ENCODE measurements around the gene CATSPER1.

Gene CATSPER1

GRCh38 chr11:66055021-66055420 lies 28.7 kb upstream of the CATSPER1 start:
- in situ Hi-C loops (cut with MboI; ENCODE audit: low pct_unique_long_range_greater_than_20kb, low sequenced_read_pairs): no loop called here
- DNase-seq: no peak

GRCh38 chr11:66052664-66052982 lies 26.3 kb upstream of the CATSPER1 start:
- in situ Hi-C loops (cut with MboI; ENCODE audit: low pct_unique_long_range_greater_than_20kb, low sequenced_read_pairs): no loop called here
- DNase-seq: no peak

- DNase-seq: peak; percentile 99
- in situ Hi-C loops (cut with MboI; ENCODE audit: low pct_unique_long_range_greater_than_20kb, low sequenced_read_pairs): no loop called here
Observed at GRCh38 chr11:66051766-66052663, 25.7 kb upstream of the CATSPER1 start, which contains the start of gene SF3B2. Gene SF3B2, plus strand, starts transcription at chr11:66052364. Its CDS starts 21 bp downstream, at chr11:66052385.

DNA sequence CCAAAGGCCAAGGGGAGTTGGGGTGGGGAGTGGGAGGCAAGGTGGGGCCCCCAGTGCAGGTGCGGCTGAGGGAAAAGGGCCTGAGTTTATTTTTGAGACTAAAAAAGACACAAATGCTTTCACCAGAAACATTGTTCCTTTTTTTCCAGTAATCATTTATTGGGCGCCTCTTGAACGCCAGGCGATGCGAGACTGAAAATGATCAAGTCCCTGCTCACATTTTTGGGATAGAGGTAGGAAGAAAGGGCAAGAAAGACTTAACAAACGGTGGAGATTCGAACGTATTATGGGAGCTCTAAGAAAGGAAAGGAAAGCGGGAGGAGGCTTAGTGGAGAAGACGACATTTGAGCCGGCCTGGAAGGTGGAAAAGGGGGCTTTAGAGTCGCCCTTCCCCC lies 25.1 kb upstream of the CATSPER1 start:
- in situ Hi-C loops (cut with MboI; ENCODE audit: low pct_unique_long_range_greater_than_20kb, low sequenced_read_pairs): no loop called here
- no peak for DNase-seq

- in situ Hi-C loops (cut with MboI; ENCODE audit: low pct_unique_long_range_greater_than_20kb, low sequenced_read_pairs): no loop called here
- no peak for DNase-seq
Observed at GRCh38 chr11:66050581-66051231, 24.4 kb upstream of the CATSPER1 start.

DNA sequence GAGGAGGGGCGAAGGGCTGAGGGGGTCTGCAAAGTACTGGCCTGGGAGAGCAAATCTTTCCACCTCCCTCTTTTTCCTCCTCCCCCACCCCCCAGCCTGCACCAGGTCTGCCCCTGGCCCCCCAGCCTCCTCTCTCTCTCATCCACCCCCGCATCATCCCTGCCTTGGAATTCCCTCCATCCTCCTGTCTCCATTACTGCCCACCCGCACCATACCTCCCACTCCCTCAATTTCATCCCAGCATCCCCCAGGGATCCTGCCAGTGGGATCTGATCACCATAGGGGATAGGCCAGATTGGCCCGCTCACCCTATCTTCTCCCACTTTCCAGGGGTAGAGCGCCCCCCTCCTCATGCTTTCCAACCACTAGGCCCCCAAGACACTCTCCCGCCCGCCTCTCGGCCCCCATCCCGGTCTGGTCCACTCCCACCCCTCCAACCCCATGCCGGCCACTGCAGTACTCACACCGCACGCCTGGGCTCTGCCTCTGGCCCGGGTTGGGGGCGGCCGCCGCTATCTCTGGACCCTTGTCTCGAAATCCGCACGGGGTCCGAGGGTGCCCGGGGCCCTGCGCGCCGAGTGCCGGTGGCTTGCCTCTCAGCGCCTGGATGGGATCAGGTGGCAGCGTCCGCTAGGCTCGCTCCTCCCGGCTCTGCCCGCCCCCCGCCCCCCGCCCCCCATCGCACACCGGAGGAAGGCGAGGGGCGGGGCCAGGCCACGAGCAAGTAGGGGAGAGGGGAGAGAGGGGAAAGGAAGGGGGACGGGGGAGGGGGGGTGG lies 22.5 kb upstream of the CATSPER1 start, which contains the start of gene GAL3ST3:
Gene GAL3ST3 (minus strand): TSS at position 615 of the 777 bp plus-strand sequence. CDS start 3,746 bp downstream, outside the sequence.
- in situ Hi-C loops (cut with MboI; ENCODE audit: low pct_unique_long_range_greater_than_20kb, low sequenced_read_pairs): no loop called here
- DNase-seq: no peak

GRCh38 chr11:66047541-66048365 lies 21.5 kb upstream of the CATSPER1 start:
- in situ Hi-C loops (cut with MboI; ENCODE audit: low pct_unique_long_range_greater_than_20kb, low sequenced_read_pairs): no loop called here

GRCh38 chr11:66046901-66047300 lies 20.6 kb upstream of the CATSPER1 start:
- DNase-seq: no peak
- in situ Hi-C loops (cut with MboI; ENCODE audit: low pct_unique_long_range_greater_than_20kb, low sequenced_read_pairs): no loop called here

More at GRCh38 chr11:66047541-66048365, 21.5 kb upstream of the CATSPER1 start:
- no peak for DNase-seq

GRCh38 chr11:66045177-66045639 lies 18.9 kb upstream of the CATSPER1 start:
- DNase-seq: peak; percentile 78
- in situ Hi-C loops (cut with MboI; ENCODE audit: low pct_unique_long_range_greater_than_20kb, low sequenced_read_pairs): no loop called here

GRCh38 chr11:66044757-66045156 lies 18.5 kb upstream of the CATSPER1 start:
- DNase-seq: no peak
- in situ Hi-C loops (cut with MboI; ENCODE audit: low pct_unique_long_range_greater_than_20kb, low sequenced_read_pairs): no loop called here

DNA sequence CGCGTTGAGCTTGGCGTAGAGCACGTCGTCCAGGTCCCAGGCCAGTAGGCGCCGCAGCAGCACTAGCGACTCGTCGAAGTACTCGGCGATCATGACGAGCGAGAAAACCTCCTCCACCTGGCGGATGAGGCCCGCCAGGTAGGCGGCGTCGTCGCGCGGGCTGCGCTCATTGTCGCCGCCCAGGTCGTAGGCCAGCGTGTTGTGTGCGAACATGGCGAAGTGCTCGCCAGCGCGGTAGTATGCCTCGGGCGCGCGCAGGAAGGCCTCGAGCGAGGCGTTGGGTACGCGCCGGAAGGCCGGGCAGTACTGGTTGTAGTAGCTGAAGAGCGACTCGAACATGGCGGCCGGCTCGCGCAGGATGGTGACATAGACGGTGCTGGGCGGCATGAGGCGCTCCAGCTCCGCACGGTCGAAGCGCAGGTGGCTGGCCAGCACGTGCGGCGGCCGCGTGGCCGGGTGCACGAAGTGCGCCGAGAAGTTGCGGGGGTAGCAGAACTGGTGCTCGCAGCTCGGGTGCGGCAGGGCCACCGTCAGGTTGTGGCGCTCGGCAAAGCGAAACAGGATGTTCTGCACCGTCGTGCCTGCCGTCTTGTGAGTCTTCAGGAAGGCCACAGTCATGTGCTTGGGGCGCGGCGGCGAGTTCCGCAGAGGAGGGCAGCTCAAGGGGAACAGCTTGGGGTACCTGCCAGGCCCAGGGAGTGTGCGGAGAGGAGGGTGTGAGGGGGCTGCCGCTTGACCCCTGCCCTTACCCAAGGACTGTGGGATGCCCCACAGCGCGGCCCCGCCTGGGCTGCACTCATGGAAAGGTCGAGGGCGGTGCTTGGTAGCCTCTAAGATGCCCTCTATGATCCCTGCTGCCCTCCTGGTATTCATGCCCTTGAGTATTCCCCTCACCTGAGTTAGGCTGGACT lies 17.0 kb upstream of the CATSPER1 start:
- in situ Hi-C loops (cut with MboI; ENCODE audit: low pct_unique_long_range_greater_than_20kb, low sequenced_read_pairs): no loop called here
- DNase-seq: no peak

DNA sequence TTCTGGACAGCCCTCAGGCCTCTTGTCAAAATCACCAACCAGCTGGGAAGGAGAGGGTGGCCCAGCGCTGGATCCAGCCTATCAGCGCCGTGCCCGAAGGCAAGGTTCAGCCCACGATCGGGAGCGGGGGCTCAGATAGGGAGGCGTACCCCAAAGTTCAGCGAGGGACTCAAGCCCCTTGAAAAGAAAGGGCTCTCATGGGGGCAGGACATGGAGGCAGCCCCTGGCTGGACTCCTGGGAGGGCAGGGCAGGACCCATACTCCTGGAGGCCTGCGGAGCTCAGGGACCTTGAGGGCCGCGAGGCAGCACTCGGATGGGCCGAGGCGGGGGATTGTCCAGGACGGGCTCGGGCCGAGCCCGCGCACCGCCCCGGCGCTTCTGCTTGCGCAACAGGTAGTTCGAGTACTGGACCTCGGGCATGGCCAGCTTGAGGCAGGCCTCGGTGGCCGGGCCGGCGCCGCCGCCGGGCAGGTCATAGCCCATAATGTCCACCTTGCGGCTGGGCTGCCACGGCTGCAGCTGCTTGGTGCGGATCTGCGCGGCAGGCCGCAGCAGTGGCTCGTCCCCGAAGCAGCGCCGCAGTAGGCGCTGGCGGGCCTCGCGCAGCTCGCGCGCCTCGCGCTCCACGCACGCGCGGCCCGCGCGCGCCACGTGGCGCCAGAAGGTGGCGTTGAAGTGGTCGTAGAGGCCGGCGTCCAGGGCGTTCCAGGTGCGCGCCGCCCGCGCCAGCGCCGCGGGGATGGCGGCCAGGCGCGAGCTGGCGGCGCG lies 16.1 kb upstream of the CATSPER1 start:
- no peak for DNase-seq
- in situ Hi-C loops (cut with MboI; ENCODE audit: low pct_unique_long_range_greater_than_20kb, low sequenced_read_pairs): no loop called here

- in situ Hi-C loops (cut with MboI; ENCODE audit: low pct_unique_long_range_greater_than_20kb, low sequenced_read_pairs): no loop called here
Observed at GRCh38 chr11:66039765-66040164, 13.5 kb upstream of the CATSPER1 start.

GRCh38 chr11:66037327-66037726 lies 11.0 kb upstream of the CATSPER1 start:
- DNase-seq: no peak
- in situ Hi-C loops (cut with MboI; ENCODE audit: low pct_unique_long_range_greater_than_20kb, low sequenced_read_pairs): no loop called here

More at GRCh38 chr11:66039765-66040164, 13.5 kb upstream of the CATSPER1 start:
- no peak for DNase-seq

DNA sequence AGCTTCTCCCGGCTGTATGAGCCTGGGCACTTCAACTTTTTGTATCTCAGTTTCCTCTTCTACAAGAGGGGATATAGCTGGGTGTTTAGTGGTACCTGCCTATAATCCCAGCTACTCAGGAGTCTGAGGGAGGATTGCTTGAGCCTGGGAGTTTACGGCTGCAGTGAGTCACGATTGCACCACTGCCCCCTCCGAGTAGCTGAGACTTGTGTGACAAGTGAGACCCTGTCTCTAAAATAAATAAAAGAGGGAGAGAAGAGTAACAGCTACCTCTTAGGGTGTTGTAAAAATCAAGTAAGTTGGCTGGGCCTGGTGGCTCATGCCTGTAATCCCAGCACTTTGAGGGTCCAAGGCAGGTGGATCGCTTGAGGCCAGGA lies 10.0 kb upstream of the CATSPER1 start:
- in situ Hi-C loops (cut with MboI; ENCODE audit: low pct_unique_long_range_greater_than_20kb, low sequenced_read_pairs): no loop called here
- no peak for DNase-seq

DNA sequence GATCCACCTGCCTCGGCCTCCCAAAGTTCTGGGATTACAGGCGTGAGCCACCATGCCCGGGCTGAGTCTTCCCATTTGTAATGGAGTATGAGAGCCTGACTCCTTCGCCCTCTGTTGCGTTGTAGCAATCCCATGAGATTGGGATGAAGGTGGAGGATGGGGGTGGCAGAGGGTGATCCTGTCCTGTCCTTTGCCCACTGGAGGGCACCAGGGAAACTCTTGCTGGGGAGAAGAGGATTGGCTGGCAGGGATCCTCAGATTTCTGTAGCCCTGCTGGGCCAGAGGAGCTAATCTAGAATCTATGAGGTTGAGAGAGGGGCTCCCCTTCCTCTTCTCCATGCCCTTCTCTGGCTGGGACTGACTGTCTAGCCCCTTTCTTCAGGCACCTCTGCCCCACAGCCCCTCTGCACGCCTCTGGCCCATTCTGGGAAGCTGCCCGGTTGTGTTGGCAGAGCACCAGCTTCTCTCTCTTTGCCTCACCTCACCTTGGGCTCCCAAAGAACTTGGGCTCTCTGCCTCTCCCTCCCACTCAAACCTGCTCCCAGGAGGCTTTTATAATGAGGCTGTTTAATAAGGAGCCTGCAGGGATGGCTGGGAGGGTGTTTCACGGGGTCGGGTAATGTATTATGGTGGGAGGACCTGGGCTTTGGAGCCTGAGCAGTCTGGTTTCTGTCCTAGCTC lies 9.5 kb upstream of the CATSPER1 start:
- no peak for DNase-seq
- in situ Hi-C loops (cut with MboI; ENCODE audit: low pct_unique_long_range_greater_than_20kb, low sequenced_read_pairs): no loop called here
